ENCODE data around the gene PRTG. TPM values are rescaled to one million over a fixed set of nuclear protein-coding genes. Genes with fewer than 3 reads are reported as not detected.

The PRTG gene
- total and polyA plus RNA-seq, 7 experiments from 2014 or later = not detected

GRCh38 chr15:55669270-55669669 is 73.7 kb downstream of the PRTG start:
- H3K9me3 Mint-ChIP-seq = no peaks in the 10 kb centered on the region
- H3K27me3 Mint-ChIP-seq = peaks cover 5 to 37% (median 8%) of the 10 kb centered on the region in 5 donors
- no peak overlapping the region for H3K4me3 Mint-ChIP-seq
- Histone ChIP-seq H3K4me3 (ENCODE audit: low read length) (no peak overlapping the region), H3K4me1 (ENCODE audit: control insufficient read depth in 2 of 2, insufficient read depth in 2 of 2, low read length in 2 of 2) (no peaks in the 10 kb centered on the region), H3K27ac (ENCODE audit: low read depth, low read length) (no peak overlapping the region), H3K36me3 (ENCODE audit: control insufficient read depth in 2 of 3, insufficient read depth in 3 of 3, low read length in 3 of 3) (no peaks in the 10 kb centered on the region), H3K27me3 (ENCODE audit: control insufficient read depth in 2 of 2, insufficient read depth in 2 of 2, low read length in 2 of 2) (no peaks in the 10 kb centered on the region), H3K9me3 (ENCODE audit: control insufficient read depth in 2 of 3, low read length in 3 of 3) (no peaks in the 10 kb centered on the region)
- no peak for ATAC-seq
- intact Hi-C loops (cut with micrococcal nuclease) = loop anchor here in 1 of 2 donors (10.0 kb wide), 1 partner anchor 76 kb away; the partner anchor contains the start of gene PRTG
- no peaks in the 10 kb centered on the region for H3K4me1 Mint-ChIP-seq
- H3K27ac Mint-ChIP-seq = no peak overlapping the region
- ChIA-PET CTCF (interaction anchor here (0.6 kb wide), 1 partner anchor 760 kb away, joined by 3 read pairs; no protein-coding TSS in a partner anchor), POLR2A (no interaction called here)
- DNase-seq = no peak
- H3K36me3 Mint-ChIP-seq = no peaks in the 10 kb centered on the region

- Mint-ChIP-seq H3K27me3 (peaks cover 0 to 18% (median 4%) of the 10 kb centered on the region in 5 donors), H3K36me3 (no peaks in the 10 kb centered on the region), H3K4me1 (peaks cover 0 to 8% (median 0%) of the 10 kb centered on the region in 7 donors), H3K4me3 (no peak overlapping the region), H3K27ac (no peak overlapping the region), H3K9me3 (no peaks in the 10 kb centered on the region)
- DNase-seq (no peak), ATAC-seq (no peak)
- Histone ChIP-seq H3K36me3 (ENCODE audit: control insufficient read depth in 2 of 3, insufficient read depth in 3 of 3, low read length in 3 of 3) (no peaks in the 10 kb centered on the region), H3K27ac (ENCODE audit: low read depth, low read length) (no peak overlapping the region), H3K4me1 (ENCODE audit: control insufficient read depth in 2 of 2, insufficient read depth in 2 of 2, low read length in 2 of 2) (no peaks in the 10 kb centered on the region), H3K4me3 (ENCODE audit: low read length) (no peak overlapping the region), H3K9me3 (ENCODE audit: control insufficient read depth in 2 of 3, low read length in 3 of 3) (no peaks in the 10 kb centered on the region), H3K27me3 (ENCODE audit: control insufficient read depth in 2 of 2, insufficient read depth in 2 of 2, low read length in 2 of 2) (no peaks in the 10 kb centered on the region)
- ChIA-PET POLR2A (no interaction called here), CTCF (no interaction called here)
- intact Hi-C loops (cut with micrococcal nuclease) = loop anchor here in 1 of 2 donors (10.0 kb wide), 1 partner anchor 79 kb away; the partner anchor contains the start of gene PRTG
Observed at GRCh38 chr15:55665605-55666227, 77.2 kb downstream of the PRTG start.

GRCh38 chr15:55661428-55661827 is 81.5 kb downstream of the PRTG start:
- H3K36me3 ChIP-seq (ENCODE audit: control insufficient read depth in 2 of 3, insufficient read depth in 3 of 3, low read length in 3 of 3) = no peaks in the 10 kb centered on the region
- no peak overlapping the region for H3K27ac Mint-ChIP-seq
- intact Hi-C loops (cut with micrococcal nuclease) = loop anchor here in 1 of 2 donors (10.0 kb wide), 1 partner anchor 83 kb away; the partner anchor contains the start of gene PRTG
- no peaks in the 10 kb centered on the region for H3K36me3 Mint-ChIP-seq
- H3K4me1 ChIP-seq (ENCODE audit: control insufficient read depth in 2 of 2, insufficient read depth in 2 of 2, low read length in 2 of 2) = no peaks in the 10 kb centered on the region
- H3K4me3 ChIP-seq (ENCODE audit: low read length) = no peak overlapping the region
- no peaks in the 10 kb centered on the region for H3K27me3 Mint-ChIP-seq
- CTCF ChIA-PET = no interaction called here
- H3K9me3 Mint-ChIP-seq = no peaks in the 10 kb centered on the region
- no peak overlapping the region for H3K4me3 Mint-ChIP-seq
- H3K27ac ChIP-seq (ENCODE audit: low read depth, low read length) = no peak overlapping the region
- peaks cover 0 to 8% (median 0%) of the 10 kb centered on the region in 7 donors for H3K4me1 Mint-ChIP-seq
- no peak for DNase-seq
- H3K27me3 ChIP-seq (ENCODE audit: control insufficient read depth in 2 of 2, insufficient read depth in 2 of 2, low read length in 2 of 2) = no peaks in the 10 kb centered on the region
- POLR2A ChIA-PET = no interaction called here
- H3K9me3 ChIP-seq (ENCODE audit: control insufficient read depth in 2 of 3, low read length in 3 of 3) = no peaks in the 10 kb centered on the region
- ATAC-seq = no peak

GRCh38 chr15:55660153-55660552 is 82.8 kb downstream of the PRTG start:
- H3K4me1 Mint-ChIP-seq = peaks cover 0 to 8% (median 0%) of the 10 kb centered on the region in 7 donors
- no peaks in the 10 kb centered on the region for H3K4me1 ChIP-seq (ENCODE audit: control insufficient read depth in 2 of 2, insufficient read depth in 2 of 2, low read length in 2 of 2)
- no peaks in the 10 kb centered on the region for H3K27me3 ChIP-seq (ENCODE audit: control insufficient read depth in 2 of 2, insufficient read depth in 2 of 2, low read length in 2 of 2)
- H3K27ac ChIP-seq (ENCODE audit: low read depth, low read length) = no peak overlapping the region
- H3K36me3 ChIP-seq (ENCODE audit: control insufficient read depth in 2 of 3, insufficient read depth in 3 of 3, low read length in 3 of 3) = no peaks in the 10 kb centered on the region
- intact Hi-C loops (cut with micrococcal nuclease) = loop anchor here in 1 of 2 donors (10.0 kb wide), 1 partner anchor 85 kb away; the partner anchor contains the start of gene PRTG
- H3K9me3 ChIP-seq (ENCODE audit: control insufficient read depth in 2 of 3, low read length in 3 of 3) = no peaks in the 10 kb centered on the region
- ChIA-PET CTCF (no interaction called here), POLR2A (no interaction called here)
- no peak overlapping the region for H3K4me3 ChIP-seq (ENCODE audit: low read length)
- peaks cover 0 to 4% (median 0%) of the 10 kb centered on the region in 5 donors for H3K27me3 Mint-ChIP-seq
- no peaks in the 10 kb centered on the region for H3K9me3 Mint-ChIP-seq
- H3K36me3 Mint-ChIP-seq = no peaks in the 10 kb centered on the region
- no peak overlapping the region for H3K27ac Mint-ChIP-seq
- DNase-seq = no peak
- no peak for ATAC-seq
- no peak overlapping the region for H3K4me3 Mint-ChIP-seq

- ATAC-seq (no peak), DNase-seq (no peak)
- Mint-ChIP-seq H3K9me3 (no peaks in the 10 kb centered on the region), H3K27me3 (peaks cover 0 to 8% (median 0%) of the 10 kb centered on the region in 5 donors), H3K27ac (no peak overlapping the region), H3K4me3 (no peak overlapping the region), H3K4me1 (peaks cover 0 to 8% (median 0%) of the 10 kb centered on the region in 7 donors), H3K36me3 (no peaks in the 10 kb centered on the region)
- no peaks in the 10 kb centered on the region for H3K4me1 ChIP-seq (ENCODE audit: control insufficient read depth in 2 of 2, insufficient read depth in 2 of 2, low read length in 2 of 2)
- CTCF ChIA-PET = no interaction called here
- H3K4me3 ChIP-seq (ENCODE audit: low read length) = no peak overlapping the region
- no peaks in the 10 kb centered on the region for H3K27me3 ChIP-seq (ENCODE audit: control insufficient read depth in 2 of 2, insufficient read depth in 2 of 2, low read length in 2 of 2)
- no peaks in the 10 kb centered on the region for H3K36me3 ChIP-seq (ENCODE audit: control insufficient read depth in 2 of 3, insufficient read depth in 3 of 3, low read length in 3 of 3)
- no peaks in the 10 kb centered on the region for H3K9me3 ChIP-seq (ENCODE audit: control insufficient read depth in 2 of 3, low read length in 3 of 3)
- intact Hi-C loops (cut with micrococcal nuclease) = loop anchor here in 1 of 2 donors (10.0 kb wide), 1 partner anchor 115 kb away; no protein-coding TSS in a partner anchor
- POLR2A ChIA-PET = no interaction called here
- no peak overlapping the region for H3K27ac ChIP-seq (ENCODE audit: low read depth, low read length)
Observed at GRCh38 chr15:55659481-55659880, 83.5 kb downstream of the PRTG start.

GRCh38 chr15:55658886-55659285 is 84.1 kb downstream of the PRTG start:
- DNase-seq (no peak), ATAC-seq (no peak)
- Histone ChIP-seq H3K4me1 (ENCODE audit: control insufficient read depth in 2 of 2, insufficient read depth in 2 of 2, low read length in 2 of 2) (no peaks in the 10 kb centered on the region), H3K27ac (ENCODE audit: low read depth, low read length) (no peak overlapping the region), H3K36me3 (ENCODE audit: control insufficient read depth in 2 of 3, insufficient read depth in 3 of 3, low read length in 3 of 3) (no peaks in the 10 kb centered on the region), H3K27me3 (ENCODE audit: control insufficient read depth in 2 of 2, insufficient read depth in 2 of 2, low read length in 2 of 2) (no peaks in the 10 kb centered on the region), H3K9me3 (ENCODE audit: control insufficient read depth in 2 of 3, low read length in 3 of 3) (no peaks in the 10 kb centered on the region), H3K4me3 (ENCODE audit: low read length) (no peak overlapping the region)
- H3K4me1 Mint-ChIP-seq = peaks cover 0 to 8% (median 0%) of the 10 kb centered on the region in 7 donors
- ChIA-PET CTCF (no interaction called here), POLR2A (no interaction called here)
- H3K27me3 Mint-ChIP-seq = peaks cover 0 to 12% (median 0%) of the 10 kb centered on the region in 5 donors
- no peak overlapping the region for H3K27ac Mint-ChIP-seq
- H3K36me3 Mint-ChIP-seq = no peaks in the 10 kb centered on the region
- intact Hi-C loops (cut with micrococcal nuclease) = loop anchor here in 1 of 2 donors (10.0 kb wide), 1 partner anchor 116 kb away; no protein-coding TSS in a partner anchor
- H3K9me3 Mint-ChIP-seq = no peaks in the 10 kb centered on the region
- H3K4me3 Mint-ChIP-seq = no peak overlapping the region
